H54 (cell line): ENCODE measurements around the gene WDR43.

Experiments
- DNase-seq: peaks from one replicate; pipeline ENCODE4 v3.0.0; 2011; ENCODE audit warnings: low spot score, mixed read lengths; ENCODE audit not compliant: insufficient read length
- FAIRE-seq: peaks from 3 replicates; lab custom pipeline; 2011; peaks lifted over from hg19 to GRCh38; lab: Jason Lieb, UNC
- POLR2A ChIP-seq: IDR thresholded peaks from 2 replicates; pipeline ENCODE4 v1.6.1; 2011; ENCODE audit warnings: low read depth, mild to moderate bottlenecking, low read length

The WDR43 gene

DNA sequence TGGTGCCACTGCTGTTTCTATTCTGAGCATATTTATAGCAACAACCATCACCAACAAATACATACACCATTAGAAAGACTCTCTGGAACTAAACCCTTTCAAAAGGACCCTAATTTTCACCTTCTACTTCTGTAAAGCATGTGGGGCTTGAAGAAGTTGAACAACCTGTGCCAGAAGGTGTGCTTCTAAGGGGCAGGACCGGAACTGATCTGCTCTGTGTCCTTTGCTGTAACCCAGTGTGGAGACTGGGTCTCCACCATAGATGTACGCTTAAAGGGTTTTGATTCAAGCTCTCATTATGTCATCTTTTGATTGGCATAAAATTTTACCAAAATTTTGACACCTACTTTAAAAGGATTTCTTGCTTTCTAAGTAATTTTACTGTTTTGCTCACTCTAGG, 40.3 kb downstream of the WDR43 start:
- FAIRE-seq (peak; percentile 60), DNase-seq (no peak)
- no peak for TF ChIP-seq POLR2A

- TF ChIP-seq POLR2A: no peak
- DNase-seq: no peak
- FAIRE-seq: no peak
Observed at GRCh38 chr2:28941008-28941407, 46.5 kb downstream of the WDR43 start.

- no peak for DNase-seq
- no peak for TF ChIP-seq POLR2A
- FAIRE-seq: no peak
Observed at GRCh38 chr2:28944535-28945248, 50.2 kb downstream of the WDR43 start.

GRCh38 chr2:28948160-28948559, 53.7 kb downstream of the WDR43 start:
- FAIRE-seq: no peak
- no peak for TF ChIP-seq POLR2A
- no peak for DNase-seq

GRCh38 chr2:28949190-28949589, 54.7 kb downstream of the WDR43 start:
- TF ChIP-seq POLR2A: no peak
- FAIRE-seq (no peak), DNase-seq (no peak)

- DNase-seq (no peak), FAIRE-seq (no peak)
- no peak for TF ChIP-seq POLR2A
Observed at GRCh38 chr2:28949617-28950305, 55.3 kb downstream of the WDR43 start.

GRCh38 chr2:28950941-28951630, 56.6 kb downstream of the WDR43 start:
- no peak for FAIRE-seq

DNA sequence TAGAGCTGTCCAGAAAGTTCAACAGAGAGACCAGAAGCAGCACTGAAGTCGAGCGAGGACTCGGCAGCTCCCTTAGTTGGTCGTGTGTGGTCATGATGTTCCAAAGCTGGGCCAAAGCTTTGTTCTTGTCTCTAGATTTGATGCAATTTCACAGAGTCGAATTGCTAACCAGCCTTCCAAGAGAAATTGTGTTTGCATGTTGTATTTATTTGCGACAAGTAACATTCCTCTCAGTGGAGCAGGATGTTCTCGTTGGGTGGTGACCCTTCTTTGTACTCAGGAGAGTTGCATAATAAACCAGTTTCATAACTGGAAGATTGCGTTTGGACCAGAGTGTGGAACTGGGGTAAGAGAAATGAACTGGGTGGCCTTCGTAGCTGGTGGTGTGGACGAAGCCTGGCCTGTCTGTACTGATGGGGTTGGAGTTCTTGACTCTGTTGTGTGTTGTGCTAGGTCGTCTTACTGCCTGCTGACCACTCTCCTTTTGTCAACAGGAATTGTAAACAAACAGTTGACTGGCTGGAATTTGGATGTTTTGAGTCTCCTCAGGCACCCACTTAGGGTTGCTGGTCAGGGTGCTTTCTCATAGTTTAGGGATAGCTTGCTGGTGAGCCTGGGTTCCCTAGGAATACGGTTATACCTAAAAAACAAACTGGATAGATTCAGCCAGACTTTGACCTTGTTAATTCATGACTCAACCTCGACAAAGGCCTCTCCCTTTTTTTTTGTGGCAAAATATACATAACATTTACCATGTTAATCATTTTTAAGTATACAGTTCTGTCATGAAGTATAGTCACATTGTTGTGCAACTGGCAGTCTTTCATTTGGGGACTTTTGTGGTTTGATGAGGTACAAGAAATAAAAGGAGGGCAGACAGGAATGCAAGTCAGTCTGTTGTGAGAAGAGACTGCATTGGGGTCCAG, 57.7 kb downstream of the WDR43 start:
- DNase-seq (no peak), FAIRE-seq (no peak)

More at GRCh38 chr2:28950941-28951630, 56.6 kb downstream of the WDR43 start:
- DNase-seq: no peak
- no peak for TF ChIP-seq POLR2A

DNA sequence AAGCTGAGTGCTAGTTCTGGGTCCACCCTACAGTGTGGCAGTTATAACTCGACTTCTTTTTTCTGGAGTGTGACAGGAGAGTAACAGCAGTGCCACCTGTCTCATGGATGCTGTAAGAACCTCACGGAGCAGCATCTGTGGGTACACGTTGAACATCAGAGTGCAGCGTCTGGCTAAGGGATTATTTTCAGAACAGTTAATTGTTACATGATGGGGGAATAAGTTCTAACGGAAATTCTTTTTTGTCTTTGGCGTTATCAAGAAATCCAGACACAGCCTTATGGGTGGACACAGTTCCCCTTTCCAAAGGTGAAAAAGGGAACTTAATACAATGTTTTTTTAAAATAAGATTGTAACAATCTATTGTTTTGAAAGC, 58.4 kb downstream of the WDR43 start:
- DNase-seq: no peak
- FAIRE-seq: no peak
- TF ChIP-seq POLR2A: no peak

More for the DNA sequence above, 57.7 kb downstream of the WDR43 start:
- no peak for TF ChIP-seq POLR2A

DNA sequence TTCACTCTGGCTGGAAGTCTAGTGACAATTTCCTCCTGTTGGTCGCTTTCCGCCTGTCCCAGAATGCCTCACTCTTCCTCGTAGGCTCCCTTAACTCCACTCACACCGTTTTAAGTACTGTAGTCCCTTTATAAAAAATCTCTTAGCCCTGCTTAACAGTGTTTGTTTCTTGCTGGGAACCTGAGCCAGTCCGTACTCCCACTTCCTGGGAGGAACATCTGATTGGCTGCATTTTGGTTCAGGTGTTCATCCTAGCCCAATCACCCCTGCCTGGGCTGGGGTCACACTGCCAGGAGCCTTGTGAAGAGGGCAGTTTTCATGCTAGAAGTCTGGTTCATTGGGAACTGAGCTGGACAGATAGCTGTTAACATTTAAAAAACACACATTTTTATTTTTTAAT, 61.0 kb downstream of the WDR43 start:
- TF ChIP-seq POLR2A: no peak
- FAIRE-seq (no peak), DNase-seq (no peak)

- no peak for TF ChIP-seq POLR2A
- FAIRE-seq: no peak
- DNase-seq: no peak
Observed at GRCh38 chr2:28956415-28956826, 62.0 kb downstream of the WDR43 start.

GRCh38 chr2:28956890-28957289, 62.4 kb downstream of the WDR43 start:
- TF ChIP-seq POLR2A: no peak
- DNase-seq: no peak
- no peak for FAIRE-seq

DNA sequence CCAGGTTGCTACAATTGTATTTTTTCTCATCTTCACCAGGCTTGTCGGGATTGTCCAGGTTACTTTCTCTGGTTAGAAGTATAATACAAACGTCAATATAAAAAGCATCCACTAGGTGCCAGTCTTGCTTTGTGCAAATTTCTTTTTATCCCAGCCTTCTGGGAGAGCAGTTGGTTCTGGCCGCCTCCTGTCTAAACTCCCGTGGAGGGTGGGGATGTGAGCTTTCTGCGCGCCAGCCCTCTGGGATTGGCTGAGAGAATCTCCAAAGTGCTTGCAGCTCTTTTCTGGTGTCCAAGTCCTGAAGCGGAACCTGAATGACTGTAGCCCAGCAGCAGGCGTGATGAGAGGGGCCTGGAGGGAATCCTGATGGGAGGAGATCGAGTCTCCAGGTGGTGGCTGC, 64.2 kb downstream of the WDR43 start:
- FAIRE-seq: peak; percentile 43
- DNase-seq: peak; percentile 65
- TF ChIP-seq POLR2A: no peak

DNA sequence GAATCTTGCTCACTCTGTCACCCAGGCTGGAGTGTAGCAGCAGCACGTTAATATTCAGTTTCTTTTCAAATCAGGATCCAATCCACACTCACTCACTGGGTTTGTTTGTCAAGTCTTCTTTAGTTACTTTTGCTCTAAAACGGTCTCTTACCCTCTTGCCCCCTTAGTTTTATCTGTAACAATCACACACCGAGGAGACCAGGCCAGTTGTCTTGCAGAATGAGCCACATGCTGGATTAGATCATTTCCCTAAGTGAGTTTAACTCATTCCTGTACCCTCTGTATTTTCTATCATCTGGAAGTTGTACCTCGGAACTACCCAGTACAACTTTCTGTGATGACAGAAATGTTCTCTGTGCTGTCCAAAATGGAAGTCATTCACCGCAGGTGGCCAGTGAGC, 65.9 kb downstream of the WDR43 start:
- no peak for TF ChIP-seq POLR2A
- FAIRE-seq (no peak), DNase-seq (no peak)
